ENCODE results near the gene UCK1.

DNA sequence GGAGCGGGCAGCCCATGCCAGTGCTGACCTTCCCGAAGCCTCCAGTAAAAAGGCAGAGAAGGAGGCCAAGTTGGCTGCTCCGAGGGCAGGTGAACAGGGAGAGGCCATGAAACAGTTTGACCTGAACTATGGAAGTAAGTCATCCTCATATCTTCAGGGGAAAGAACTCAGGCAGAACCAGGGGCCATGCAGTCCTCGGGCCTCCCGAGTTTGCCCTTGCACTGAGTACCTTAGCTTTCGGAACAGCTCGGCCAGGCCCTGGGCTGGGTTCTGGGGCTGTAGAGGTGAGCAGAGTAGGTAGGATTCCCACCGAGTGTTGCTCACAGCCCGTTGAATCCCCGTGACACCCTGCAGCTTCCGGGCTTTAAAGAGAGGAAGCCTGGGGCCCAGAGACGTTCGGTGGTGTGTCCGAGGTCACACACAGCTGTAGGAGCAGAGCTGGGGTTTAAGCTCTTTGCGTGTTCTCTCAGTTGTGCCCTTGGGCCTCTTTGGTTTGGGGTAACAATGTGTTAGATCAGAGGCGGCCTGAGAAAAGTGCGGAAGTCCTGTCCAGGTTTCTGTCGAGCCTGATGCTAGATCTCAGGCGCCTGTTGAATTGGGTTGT lies 53.1 kb downstream of the UCK1 start:
- no peak for TF ChIP-seq POLR2A (IDR thresholded peaks at IDR 0.05)
- no peak for TF ChIP-seq CTCF (IDR thresholded peaks at IDR 0.05)
